HS-27A (cell line): ENCODE results near the gene TMBIM1.

Experiments
- DNase-seq: peaks from one replicate; pipeline ENCODE4 v3.0.0-alpha.2; 2012; ENCODE audit warnings: low read depth, missing footprints

Gene TMBIM1

DNA sequence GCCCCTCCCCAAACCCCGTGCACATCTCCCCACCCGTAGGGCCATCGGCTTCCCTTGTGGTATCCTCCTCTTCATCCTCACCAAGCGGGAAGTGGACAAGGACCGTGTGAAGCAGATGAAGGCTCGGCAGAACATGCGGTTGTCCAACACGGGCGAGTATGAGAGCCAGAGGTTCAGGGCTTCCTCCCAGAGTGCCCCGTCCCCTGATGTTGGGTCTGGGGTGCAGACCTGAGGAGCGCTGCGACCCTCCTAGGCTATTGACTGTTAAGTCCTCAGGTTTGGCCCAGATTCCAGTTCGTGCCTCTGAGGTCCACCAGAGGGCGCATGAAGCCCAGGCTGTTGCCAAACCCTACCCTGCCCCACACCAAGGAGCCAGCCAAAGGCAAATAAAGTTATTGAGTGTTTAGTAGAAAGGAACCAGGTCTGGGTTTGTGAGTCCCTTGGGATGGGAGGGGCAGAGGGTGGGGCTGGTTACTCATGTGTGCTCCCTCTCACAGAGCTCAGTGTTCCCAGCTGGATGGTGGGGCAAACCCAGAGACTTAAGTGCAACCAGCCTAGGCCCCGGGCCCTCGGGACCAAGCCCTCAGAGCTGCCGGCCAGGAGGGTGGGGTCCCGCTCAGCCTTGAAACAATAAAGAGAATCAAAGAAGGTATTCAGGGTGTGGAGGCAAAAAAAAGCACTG, 19.6 kb downstream of the TMBIM1 start:
- DNase-seq = peak; percentile 43

DNA sequence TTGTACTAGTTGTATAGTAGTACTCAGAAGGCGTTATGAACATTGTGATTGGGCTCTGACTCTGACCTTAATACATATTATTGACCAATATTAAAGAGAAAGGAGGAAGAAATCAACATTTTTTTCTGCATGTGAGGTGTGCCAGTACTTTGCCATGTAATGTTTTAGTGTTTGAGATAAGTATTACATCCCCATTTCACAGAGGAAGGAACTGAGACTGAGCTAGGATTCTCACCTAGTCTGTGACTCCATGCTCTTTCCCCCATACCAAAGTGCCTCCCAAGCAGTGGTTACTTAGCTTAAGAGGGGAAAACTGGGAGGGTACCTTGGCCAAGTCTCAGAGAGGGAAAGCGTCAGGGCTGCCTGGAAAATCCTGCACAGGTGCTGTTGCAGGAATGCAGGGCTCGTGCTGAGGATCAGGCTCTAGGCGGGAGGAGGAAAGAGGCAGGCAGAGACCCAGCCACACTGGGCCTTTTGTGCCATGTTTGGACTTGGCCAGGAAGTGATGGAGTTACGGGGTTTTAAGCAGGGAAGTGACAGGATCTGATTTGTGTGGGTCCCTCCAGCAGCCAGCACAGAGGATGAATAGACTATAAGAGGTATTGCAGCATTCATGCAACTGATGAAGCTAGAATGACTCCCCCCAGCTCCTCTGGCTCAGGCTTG, 20.3 kb downstream of the TMBIM1 start:
- no peak for DNase-seq

DNA sequence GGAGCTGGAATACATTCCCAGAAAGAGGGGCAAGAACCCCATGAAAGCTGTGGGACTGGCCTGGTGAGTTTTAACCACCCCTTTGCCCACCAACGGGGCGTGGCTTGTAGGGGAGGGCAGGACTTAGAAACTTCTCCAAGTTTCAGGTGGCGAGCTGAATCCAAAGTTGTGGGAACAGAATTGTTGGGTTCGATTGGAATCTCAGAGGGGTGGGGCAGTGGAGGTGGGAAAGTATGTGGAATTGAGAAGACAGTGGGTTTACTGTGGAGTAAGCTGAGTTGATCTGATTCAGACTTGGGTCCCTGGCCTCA, 20.9 kb downstream of the TMBIM1 start:
- no peak for DNase-seq

DNA sequence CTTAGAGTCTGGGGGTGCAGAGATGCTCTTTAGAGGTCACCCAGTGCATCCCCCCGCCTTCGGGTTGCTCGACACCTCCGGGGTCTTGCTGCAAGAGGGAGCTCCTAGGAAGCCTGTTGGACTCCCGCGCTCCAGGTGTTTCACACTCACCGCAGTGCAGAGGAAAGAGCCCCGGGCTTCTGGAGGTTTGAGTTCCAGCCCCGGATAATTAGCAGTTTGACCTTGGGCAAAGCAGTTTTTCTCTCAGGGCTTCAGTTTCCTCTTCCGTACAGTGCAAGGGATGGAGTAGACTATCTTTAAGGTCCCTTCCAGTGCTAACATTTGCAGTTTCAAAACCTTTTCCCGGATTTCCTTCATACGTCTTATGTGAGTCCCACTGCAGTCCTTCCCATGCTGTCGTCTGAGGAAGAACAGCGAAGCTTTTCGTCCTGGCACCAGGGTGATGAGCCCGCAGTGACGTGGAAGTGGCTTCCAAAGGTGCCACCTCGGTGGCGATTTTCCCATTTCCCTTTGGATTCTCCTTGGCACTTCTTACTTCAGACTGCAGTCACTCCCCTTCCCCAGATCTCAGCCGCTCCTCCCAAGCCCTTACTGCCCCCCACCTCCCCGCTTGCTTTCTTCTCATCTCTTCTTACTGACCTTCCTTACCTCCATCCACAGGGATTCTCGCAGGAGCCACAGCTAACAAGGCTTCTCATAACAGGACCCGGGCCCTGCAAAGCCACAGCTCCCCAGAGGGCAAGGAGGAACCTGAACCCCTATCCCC, 21.4 kb downstream of the TMBIM1 start:
- no peak for DNase-seq

DNA sequence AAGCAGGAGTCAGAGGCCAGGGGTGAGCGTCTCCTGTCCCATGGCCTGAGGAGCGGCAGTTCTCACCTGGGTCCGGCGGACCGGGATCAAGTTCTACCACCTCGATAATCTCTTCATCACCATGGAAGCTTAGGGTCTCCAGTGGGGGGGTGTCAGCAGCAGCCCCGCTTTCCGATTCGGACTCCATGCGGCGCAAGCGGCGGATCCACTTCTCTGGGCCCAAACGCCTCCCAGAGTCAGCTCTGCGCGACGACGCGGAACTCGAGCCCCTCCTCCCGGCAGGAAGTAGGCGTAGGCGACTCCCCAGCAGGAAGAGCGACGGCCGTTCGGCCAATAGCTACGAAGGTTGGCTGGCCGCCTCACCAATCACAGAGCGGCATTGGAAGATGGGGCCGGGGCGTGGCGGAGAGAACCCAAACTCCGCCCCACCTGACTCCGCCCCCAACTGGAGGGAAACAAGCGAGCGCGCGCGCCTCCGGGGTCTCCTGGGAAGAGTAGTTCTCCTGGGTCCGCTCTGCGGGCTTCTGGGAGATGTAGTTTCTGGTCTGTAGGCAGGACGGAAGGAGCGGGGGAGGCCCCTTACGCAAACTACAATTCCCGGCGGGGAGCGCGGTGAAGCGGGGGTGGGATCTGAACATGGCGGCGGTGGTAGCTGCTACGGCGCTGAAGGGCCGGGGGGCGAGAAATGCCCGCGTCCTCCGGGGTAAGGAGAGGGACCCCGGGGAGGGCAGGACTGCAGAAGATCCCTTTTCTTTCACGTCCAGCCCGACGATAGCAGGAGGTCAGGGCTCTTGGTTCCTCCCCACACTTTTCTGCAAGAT, 22.2 kb downstream of the TMBIM1 start, which contains the start of the genes AAMP and PNKD:
Gene AAMP (minus strand): TSS at position 238 of the 821 bp plus-strand sequence. CDS start 51 bp downstream, at position 187.
Gene PNKD (plus strand): TSS at position 620 of the 821 bp plus-strand sequence. CDS start 17 bp downstream, at position 637.
- peak; percentile 85 for DNase-seq

DNA sequence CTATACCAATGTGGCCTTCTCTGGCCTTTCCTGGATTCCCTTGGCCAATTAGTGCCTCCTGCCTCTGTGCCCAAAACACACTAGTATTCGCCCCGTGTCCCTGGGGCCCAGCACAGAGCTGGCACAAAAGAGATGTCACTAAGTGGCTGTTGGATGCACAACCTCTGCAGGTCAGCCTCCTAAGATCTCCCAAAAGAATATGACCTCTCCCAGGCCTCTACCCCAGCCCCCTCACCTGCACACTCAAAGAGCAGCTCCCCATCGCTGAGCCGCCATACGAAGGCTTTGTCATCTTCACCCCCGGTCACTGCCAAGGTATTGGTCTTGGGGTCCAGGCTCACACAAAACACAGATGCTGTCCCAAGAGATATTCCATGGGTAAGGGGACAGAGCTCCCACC, 25.0 kb downstream of the TMBIM1 start:
- DNase-seq = no peak

DNA sequence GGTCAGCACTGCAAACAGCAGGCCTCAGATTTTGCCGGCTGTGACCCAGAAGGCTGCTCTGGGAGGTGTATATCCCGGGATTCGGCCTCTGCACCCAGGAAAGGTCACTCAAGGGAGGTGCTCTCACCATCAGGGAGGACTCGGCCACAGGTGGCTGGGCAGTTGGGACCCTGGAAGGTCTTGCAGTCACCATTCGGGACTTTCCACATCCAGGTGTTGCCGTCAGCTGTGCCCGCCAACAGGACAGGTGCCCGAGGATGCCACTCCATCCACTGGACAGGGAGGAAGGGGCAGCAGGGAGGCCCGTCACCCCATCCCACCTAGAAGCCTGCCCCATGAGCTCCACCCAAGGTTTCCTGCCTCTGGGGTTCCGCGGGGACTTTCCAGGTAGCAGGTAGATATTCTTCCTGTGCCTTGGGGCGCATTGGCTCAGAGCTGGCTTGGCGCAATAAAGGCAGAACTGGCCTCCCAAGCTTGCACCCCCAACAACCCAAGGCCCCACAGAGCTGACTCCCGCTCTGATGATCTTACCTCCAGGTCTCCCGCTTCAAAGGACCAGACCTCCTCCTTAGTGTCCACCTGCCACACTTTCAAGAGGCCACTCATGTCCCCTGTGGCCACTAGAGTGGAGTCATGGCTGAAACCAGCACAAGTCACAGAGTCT, 25.9 kb downstream of the TMBIM1 start:
- no peak for DNase-seq

DNA sequence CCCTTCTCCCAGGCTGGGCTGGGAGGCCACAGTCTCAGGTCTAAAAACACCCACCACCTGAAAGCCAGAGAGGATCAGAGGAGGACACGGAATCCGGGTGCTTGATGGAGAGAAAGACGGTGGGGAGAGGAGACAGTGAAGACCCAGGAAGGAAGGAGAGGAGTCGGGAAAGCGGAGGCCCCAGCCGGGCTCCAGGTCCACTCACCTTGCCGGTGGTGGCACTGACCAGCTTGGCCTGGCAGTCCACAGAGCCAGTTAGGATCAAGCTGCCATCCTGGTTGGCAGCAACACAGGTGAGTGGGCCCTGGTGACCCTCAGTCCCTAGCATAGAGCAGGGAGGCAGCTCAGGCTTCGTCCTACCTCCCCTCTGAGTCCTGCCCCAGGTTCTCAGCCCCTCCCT, 26.7 kb downstream of the TMBIM1 start:
- no peak for DNase-seq

DNA sequence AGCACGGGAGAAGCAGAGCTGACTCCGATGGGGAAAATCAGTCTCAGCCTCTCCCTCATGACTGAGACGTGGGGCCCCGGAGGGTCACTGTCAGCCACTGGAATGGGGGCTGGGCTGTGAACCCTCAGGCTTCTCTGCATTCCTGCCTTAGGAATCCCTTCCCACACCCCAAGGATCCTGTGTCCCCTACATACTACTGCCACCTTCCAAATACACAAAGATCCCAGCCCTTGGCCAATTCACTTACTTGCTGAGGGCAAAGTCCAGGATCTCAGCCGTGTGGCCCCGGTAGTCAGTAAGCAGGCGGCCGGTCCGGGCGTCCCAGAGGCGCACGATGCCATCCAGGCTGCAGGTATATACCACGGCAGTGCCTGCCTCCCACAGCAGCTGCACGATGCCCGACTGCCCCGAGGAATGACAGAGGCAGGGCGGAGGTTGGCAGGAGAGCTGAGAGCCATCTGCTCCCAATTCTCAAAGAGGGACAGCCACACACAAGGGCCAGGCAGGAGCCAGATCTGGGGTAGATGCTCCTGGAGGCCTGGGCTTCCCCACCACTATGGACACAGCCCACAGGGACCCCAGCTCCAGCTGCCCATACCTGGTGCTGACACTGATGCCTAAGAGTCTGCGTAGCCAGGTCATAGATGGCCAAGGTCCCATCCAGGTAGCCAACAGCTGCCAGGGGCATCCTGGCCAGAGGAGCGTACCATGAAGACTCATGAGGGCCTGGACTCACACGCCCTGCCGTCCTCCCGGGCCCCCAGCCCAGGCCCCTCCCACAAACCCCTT, 27.3 kb downstream of the TMBIM1 start:
- no peak for DNase-seq

DNA sequence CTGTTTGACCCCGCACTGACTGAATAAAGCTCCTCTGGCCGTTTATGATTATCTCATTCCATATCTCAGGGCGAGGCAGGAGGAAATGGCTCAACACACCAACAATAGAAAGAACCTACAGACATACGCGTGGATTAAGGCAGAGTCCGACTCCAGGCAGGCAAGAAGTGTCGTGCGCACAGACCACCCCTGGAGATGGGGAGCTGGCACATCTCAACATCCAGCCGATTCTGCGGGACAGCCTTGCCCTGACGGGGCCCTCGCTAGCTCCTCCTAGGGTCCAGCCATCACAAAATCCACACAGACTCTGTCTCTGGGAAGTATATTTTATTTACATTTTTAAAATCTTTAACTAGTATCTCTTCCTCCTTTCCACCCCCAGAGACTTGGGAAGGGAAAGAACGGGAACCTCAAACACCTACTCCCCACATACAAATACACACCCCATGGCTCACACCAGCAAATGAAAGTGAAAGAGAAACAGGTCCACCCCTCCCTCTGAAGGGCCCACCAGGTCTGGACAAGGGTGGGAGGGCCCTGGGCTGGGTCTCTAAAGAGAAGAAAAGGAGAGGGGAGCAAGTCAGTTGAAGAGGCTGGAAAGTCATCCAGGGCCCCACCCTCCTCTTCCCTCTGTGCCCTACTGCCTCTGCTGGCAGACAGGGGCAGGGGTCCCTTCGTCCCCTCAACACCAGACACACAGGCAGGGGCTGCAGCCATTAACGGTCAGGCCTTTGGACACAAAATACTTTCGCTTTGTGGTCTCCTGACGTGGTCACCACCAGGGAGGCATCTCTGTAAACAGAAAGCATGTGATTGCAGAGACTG, 28.3 kb downstream of the TMBIM1 start:
- DNase-seq = no peak

DNA sequence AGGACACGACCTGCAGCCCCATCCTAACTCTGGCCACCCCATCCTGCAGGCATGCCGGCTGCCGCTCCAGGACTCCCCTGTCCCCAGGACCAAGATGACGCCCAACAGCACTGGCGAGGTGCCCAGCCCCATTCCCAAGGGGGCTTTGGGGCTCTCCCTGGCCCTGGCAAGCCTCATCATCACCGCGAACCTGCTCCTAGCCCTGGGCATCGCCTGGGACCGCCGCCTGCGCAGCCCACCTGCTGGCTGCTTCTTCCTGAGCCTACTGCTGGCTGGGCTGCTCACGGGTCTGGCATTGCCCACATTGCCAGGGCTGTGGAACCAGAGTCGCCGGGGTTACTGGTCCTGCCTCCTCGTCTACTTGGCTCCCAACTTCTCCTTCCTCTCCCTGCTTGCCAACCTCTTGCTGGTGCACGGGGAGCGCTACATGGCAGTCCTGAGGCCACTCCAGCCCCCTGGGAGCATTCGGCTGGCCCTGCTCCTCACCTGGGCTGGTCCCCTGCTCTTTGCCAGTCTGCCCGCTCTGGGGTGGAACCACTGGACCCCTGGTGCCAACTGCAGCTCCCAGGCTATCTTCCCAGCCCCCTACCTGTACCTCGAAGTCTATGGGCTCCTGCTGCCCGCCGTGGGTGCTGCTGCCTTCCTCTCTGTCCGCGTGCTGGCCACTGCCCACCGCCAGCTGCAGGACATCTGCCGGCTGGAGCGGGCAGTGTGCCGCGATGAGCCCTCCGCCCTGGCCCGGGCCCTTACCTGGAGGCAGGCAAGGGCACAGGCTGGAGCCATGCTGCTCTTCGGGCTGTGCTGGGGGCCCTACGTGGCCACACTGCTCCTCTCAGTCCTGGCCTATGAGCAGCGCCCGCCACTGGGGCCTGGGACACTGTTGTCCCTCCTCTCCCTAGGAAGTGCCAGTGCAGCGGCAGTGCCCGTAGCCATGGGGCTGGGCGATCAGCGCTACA, 29.4 kb downstream of the TMBIM1 start:
- no peak for DNase-seq

DNA sequence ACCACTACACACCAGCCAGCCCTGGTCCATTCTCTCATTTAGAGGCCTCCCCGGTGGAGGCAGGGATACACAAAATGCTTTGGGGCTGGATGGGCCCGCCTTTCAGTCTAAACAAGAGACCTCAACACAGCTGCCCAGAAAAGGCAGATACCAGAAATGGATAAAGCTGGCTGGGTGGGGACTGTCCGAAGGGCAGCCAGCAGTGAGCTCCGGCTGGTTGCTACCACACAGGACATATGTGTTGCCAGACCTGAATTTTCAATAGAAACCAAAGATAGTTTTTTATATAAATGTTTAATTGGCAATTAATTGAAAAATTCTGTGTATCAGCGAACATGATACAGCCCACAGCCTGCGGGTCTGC, 30.1 kb downstream of the TMBIM1 start:
- no peak for DNase-seq

DNA sequence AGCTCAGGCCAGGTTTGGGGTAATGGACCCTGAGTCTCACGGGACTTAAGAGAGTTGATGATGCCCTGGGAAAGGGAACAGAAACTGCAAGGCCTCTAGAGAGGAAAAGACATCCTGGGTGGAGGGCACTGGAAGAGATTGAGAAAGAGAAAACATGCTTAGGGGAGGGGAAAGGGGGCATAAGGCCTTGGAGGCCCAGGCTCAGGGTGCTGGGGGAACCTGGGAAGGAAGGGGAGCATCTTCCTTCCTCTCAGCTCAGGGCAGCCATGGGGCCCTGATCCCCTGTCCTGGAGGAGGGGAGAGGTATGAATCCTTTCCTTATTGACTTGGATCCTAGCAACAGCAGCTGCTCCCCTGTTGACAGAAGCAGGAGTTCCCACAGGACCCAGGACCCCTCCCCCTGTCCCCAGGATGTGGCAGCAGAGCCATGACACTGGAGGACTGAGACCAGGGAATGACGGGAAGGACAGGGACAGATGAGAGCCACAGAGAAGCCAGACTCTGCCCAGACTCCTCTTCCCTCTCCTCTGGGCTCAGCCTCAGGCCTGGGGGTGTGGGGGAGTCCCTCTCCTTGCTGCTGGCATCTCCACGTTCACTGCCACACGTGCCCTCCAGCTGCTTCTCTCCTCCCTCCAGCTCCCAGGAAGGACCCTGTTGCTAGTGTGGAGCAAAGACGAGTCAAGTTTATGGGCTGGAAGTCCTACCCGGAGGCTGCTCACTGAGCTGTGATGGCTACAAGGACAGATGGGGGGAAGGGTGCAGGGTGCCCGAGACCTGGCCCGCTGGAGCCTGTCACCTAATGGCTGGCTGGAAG, 30.7 kb downstream of the TMBIM1 start:
- DNase-seq = no peak

DNA sequence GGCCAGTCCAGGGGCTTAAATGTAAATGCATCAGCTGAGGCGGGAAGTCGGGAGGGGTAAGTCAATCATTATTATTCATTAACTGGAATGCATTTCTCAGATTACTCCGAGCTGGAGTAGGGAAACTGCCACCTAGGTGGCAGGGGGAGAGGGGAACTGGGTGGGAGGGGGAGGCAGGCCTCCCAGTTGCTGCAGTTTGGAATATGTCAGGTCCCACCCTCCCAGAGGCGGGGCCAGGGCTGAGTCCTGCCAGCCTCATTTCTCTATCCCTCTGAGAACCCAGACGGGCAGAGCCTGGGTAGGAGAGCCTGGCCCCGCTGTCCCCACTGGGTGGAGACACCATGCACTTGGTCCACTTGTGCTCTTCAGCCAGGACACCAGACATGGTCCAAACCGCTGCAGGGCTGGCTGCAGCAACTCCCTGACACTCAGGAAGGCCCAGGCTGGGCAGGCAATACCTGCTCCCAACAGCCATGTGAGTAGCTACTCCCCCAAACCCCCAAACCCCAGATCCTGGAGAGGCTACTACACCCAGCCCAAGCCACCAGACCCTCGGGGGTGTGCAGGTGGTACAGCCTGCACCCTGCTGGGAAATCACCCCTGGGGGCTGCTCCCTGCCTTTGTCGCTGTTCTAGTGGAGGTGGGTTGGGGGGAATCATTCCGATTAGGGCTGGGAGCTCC, 31.4 kb downstream of the TMBIM1 start, which contains the start of gene GPBAR1:
Gene GPBAR1 (plus strand): TSS at position 274 of the 681 bp plus-strand sequence. CDS start 1,710 bp downstream, outside the sequence.
- DNase-seq = no peak

DNA sequence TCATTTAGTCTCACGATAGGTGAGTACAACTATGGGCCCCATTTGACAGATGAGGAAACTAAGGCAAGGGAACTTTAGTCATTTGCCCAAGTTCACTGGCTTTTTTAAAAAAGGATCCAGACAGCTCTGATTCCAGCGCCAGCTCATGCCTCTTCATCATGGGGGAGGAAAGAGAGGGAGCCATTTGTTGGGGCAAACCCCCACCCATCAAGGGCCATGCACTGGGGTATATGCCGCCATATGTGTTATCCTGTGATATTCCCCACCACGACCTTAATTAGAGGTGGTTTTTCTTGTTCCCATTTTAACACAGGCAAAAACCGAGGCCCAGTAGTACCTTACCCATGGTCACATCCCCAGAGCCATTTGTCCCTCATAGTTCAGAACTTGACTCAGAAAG, 32.1 kb downstream of the TMBIM1 start:
- DNase-seq = no peak

DNA sequence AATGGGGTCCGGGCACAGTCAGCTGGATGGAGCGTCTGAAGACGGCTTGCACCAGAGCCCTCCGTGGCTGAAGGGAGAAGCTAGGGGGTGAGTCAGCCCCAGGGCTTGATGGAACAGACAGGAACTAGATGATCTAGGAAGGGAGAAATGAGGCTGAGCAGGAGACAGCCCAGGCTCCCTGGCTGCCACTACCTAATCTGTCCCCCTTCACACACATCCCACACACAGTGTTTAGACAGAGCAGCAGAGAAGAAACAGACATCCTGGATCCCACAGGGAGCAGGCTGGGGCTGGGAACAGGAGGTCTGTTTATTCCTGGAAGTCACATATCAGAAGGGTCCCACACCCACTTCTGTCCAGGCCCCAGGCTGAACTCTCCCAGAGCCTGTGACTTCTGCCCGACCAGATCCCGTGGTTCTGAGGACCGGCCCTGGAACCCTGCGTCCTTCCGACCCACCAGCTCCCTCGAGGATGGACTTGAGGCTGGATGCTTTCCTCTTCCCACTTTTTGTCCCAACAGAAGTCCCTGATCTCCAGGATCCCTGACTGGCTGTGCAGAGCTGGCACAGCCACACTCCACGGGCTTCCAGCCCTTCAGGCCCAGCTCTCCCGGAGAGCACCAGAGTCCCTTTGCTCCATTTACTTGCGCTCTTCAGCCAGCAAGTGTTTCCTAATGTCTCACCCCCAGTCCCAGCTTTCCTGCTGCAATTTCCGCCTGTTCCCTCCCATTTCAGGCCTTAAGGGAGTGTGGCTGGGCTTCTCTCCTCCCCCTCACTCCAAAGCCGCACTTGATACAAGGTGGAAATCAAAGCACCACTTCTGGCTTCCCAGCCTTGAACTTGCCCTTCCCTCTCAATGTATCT, 33.0 kb downstream of the TMBIM1 start:
- DNase-seq = no peak
